B cell (primary cell): ENCODE results near the gene ASIC4. TPM values are rescaled to one million over a fixed set of nuclear protein-coding genes. Genes with fewer than 3 reads are reported as not detected.

ENCODE experiments used
- ATAC-seq: fragments of 200-7000 bp; cut with Tn5 transposase; one replicate; pipeline ENCODE4 v1.10.0; 2021; ENCODE audit warnings: low read depth, mild to moderate bottlenecking, moderate number of reproducible peaks, moderate library complexity
- CTCF ChIA-PET: fragments of 350-600 bp; sonication (Branson Sonifier 250); formaldehyde crosslinking; loops from one replicate; lab custom pipeline; 2021; ENCODE audit warnings: antibody characterized with exemption, inconsistent platforms; lab: Charles Lee
- POLR2A ChIA-PET: fragments of 350-600 bp; sonication (Branson Sonifier 250); formaldehyde crosslinking; loops from one replicate; lab custom pipeline; 2021; ENCODE audit warnings: antibody characterized with exemption; lab: Charles Lee
- DNase-seq: peaks from one replicate; pipeline ENCODE4 v3.0.0; 2013
- H2AFZ ChIP-seq: 2 replicates; pipeline ENCODE4 v1.6.1; 2012; ENCODE audit warnings: mild to moderate bottlenecking, low read depth, low read length; ENCODE audit not compliant: insufficient read depth, poor library complexity, severe bottlenecking
- H3K27ac ChIP-seq, 2 donors: 1 replicate in 1 of 2; 2 replicates in 1 of 2; pipeline ENCODE4 v1.5.1; 2012 to 2013; ENCODE audit warnings: low read length in 2 of 2, mild to moderate bottlenecking in 2 of 2, moderate library complexity in 1 of 2
- H3K27me3 ChIP-seq, 4 experiments: fragments of 200-600 bp in 1 of 4; sonication (generic) in 1 of 4; replicated peaks in 1 of 4; 1 replicate in 2 of 4; 2 replicates in 2 of 4; pipeline versions ENCODE4 v1.6.1 to v1.7.0; 2013 to 2016; ENCODE audit warnings: low read length in 3 of 4, mild to moderate bottlenecking in 2 of 4, mixed read lengths in 1 of 4, moderate library complexity in 1 of 4; ENCODE audit not compliant: insufficient read depth in 4 of 4, control insufficient read depth in 3 of 4; ENCODE audit errors: control extremely low read depth in 1 of 4
- H3K36me3 ChIP-seq, 2 experiments: replicated peaks in 1 of 2; 1 replicate in 1 of 2; 2 replicates in 1 of 2; pipeline versions ENCODE4 v1.6.1 to v1.7.1; 2013; ENCODE audit warnings: low read length in 1 of 2; ENCODE audit not compliant: insufficient read depth in 2 of 2, control insufficient read depth in 1 of 2; ENCODE audit errors: control extremely low read depth in 1 of 2, extremely low read depth in 1 of 2
- H3K4me1 ChIP-seq, 2 donors: fragments of 200-600 bp in 1 of 2; sonication (generic) in 1 of 2; 1 replicate in 1 of 2; 2 replicates in 1 of 2; pipeline versions ENCODE4 v1.5.1 to v1.6.1; 2013 to 2017; ENCODE audit warnings: low read length in 2 of 2; ENCODE audit not compliant: control insufficient read depth in 2 of 2, insufficient read depth in 2 of 2
- H3K4me2 ChIP-seq: replicated peaks from 2 replicates; pipeline ENCODE3; 2012; ENCODE audit warnings: mild to moderate bottlenecking, low read depth, low read length; ENCODE audit not compliant: poor library complexity, severe bottlenecking
- H3K4me3 ChIP-seq, 5 experiments: fragments of 200-600 bp in 1 of 5; sonication (generic) in 1 of 5; 1 replicate in 3 of 5; 2 replicates in 2 of 5; pipeline versions ENCODE4 v1.5.1 to v1.7.0; 2011 to 2016; ENCODE audit warnings: low read length in 4 of 5, mild to moderate bottlenecking in 4 of 5, low read depth in 2 of 5, control low read depth in 1 of 5, moderate library complexity in 1 of 5; ENCODE audit not compliant: insufficient read depth in 1 of 5; ENCODE audit errors: control extremely low read depth in 1 of 5, extremely low read depth in 1 of 5
- H3K79me2 ChIP-seq: fragments of 200-600 bp; sonication (generic); one replicate; pipeline ENCODE4 v1.6.0; 2016; ENCODE audit warnings: low read length; ENCODE audit not compliant: control insufficient read depth, insufficient read depth
- H3K9ac ChIP-seq: fragments of 200-600 bp; sonication (generic); 2 replicates; pipeline ENCODE4 v1.6.1; 2017; ENCODE audit warnings: mild to moderate bottlenecking, low read length, moderate library complexity
- H3K9me3 ChIP-seq, 3 donors: one replicate each; pipeline versions ENCODE4 v1.6.1 to v1.7.1; 2013; ENCODE audit warnings: low read length in 2 of 3; ENCODE audit not compliant: control insufficient read depth in 2 of 3, insufficient read depth in 1 of 3; ENCODE audit errors: control extremely low read depth in 1 of 3
- H4K20me1 ChIP-seq: 2 replicates; pipeline ENCODE4 v1.6.0; 2012; ENCODE audit warnings: mild to moderate bottlenecking, low read length; ENCODE audit not compliant: insufficient read depth, control insufficient read depth, poor library complexity, severe bottlenecking
- H3K27ac Mint-ChIP-seq: one replicate; pipeline ENCODE4 v1.8.0; 2021; ENCODE audit warnings: mixed read lengths
- H3K27me3 Mint-ChIP-seq: one replicate; pipeline ENCODE4 v1.8.0; 2021; ENCODE audit warnings: mixed read lengths
- H3K4me1 Mint-ChIP-seq: one replicate; pipeline ENCODE4 v1.8.0; 2021; ENCODE audit warnings: mixed read lengths
- H3K4me3 Mint-ChIP-seq: one replicate; pipeline ENCODE4 v1.8.0; 2021; ENCODE audit warnings: mixed read lengths
- H3K9me3 Mint-ChIP-seq: one replicate; pipeline ENCODE4 v1.8.0; 2022; ENCODE audit warnings: mixed read lengths; ENCODE audit not compliant: insufficient read depth
- EZH2 ChIP-seq: IDR thresholded peaks from 2 replicates; pipeline ENCODE4 v1.6.1; 2012; ENCODE audit warnings: borderline replicate concordance, low read depth, mild to moderate bottlenecking, moderate library complexity, low read length; ENCODE audit not compliant: insufficient read depth, poor library complexity, severe bottlenecking
- WGBS: methylation state at CpG from one replicate; pipeline ENCODE4 v1.1.5; 2013; ENCODE audit warnings: missing lambda C conversion rate; ENCODE audit not compliant: insufficient coverage; 5-methylcytosine and 5-hydroxymethylcytosine counted together
- intact Hi-C: fragments of 100-400 bp; cut with micrococcal nuclease; formaldehyde crosslinking; loops from one replicate; pipeline ENCODE4 v1.10.0; 2022
- polyA plus RNA-seq: library from polyadenylated mRNA; depleted of rRNA; stranded (reverse); fragments of >200 nt; gene quantifications from 2 replicates; pipeline ENCODE4 v1.2.3, GENCODE V29; 2012
- total RNA-seq, 2 donors: library from RNA; stranded (reverse); fragments of 120-200 nt in 1 of 2; gene quantifications; 1 replicate in 1 of 2; 2 replicates in 1 of 2; pipeline versions ENCODE4 v1.2.3 to v1.2.4, GENCODE V29; 2013 to 2022
- TF ChIP-seq, protein P1 (sequence below): fragments of 200-600 bp; IDR thresholded peaks from one replicate; pipeline ENCODE4 v1.8.0; 2022; ENCODE audit warnings: antibody characterized with exemption, mild to moderate bottlenecking

The ASIC4 gene
- total and polyA plus RNA-seq, 2 donors (not counting 1 experiment from before 2014, with no cell fraction given) = not detected

DNA sequence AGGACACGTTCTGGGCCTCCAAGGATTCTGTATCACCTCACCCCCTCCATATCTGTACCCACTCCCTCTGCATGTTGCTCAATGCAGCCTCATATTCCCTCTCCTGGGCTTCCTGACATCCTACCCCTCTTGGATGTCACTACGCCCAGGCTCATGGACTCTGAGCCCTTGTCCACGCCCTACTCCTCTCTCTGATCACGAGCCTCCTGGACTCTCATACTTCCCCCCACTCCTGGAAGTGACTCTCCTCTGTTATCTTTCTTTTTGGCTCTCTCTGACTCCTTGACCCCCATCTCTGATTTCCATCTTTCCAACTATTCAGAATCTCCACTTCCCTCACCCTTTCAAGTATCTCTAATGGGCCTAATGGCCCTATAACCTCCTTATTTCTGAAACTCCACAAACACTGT, 31.7 kb downstream of the ASIC4 start:
- no peak overlapping the region for H3K27ac Mint-ChIP-seq
- H3K4me1 Mint-ChIP-seq = peaks cover 26% of the 10 kb centered on the region
- Histone ChIP-seq H4K20me1 (no peaks in the 10 kb centered on the region), H3K4me1 (peaks cover 31% of the 10 kb centered on the region in 2 donors), H2AFZ (no peak overlapping the region), H3K4me3 (no peak overlapping the region), H3K4me2 (no peak overlapping the region), H3K36me3 (no peaks in the 10 kb centered on the region), H3K27ac (no peak overlapping the region), H3K79me2 (no peaks in the 10 kb centered on the region), H3K27me3 (peaks cover 0 to 83% (median 19%) of the 10 kb centered on the region in 4 experiments), H3K9me3 (peaks cover 0 to 34% (median 0%) of the 10 kb centered on the region in 3 donors), H3K9ac (no peak overlapping the region)
- WGBS = 63% methylated on average over 4 of the region's 4 CpGs
- no peaks in the 10 kb centered on the region for H3K9me3 Mint-ChIP-seq
- POLR2A ChIA-PET = no interaction called here
- no peak for TF ChIP-seq EZH2
- TF ChIP-seq, protein P1, sequence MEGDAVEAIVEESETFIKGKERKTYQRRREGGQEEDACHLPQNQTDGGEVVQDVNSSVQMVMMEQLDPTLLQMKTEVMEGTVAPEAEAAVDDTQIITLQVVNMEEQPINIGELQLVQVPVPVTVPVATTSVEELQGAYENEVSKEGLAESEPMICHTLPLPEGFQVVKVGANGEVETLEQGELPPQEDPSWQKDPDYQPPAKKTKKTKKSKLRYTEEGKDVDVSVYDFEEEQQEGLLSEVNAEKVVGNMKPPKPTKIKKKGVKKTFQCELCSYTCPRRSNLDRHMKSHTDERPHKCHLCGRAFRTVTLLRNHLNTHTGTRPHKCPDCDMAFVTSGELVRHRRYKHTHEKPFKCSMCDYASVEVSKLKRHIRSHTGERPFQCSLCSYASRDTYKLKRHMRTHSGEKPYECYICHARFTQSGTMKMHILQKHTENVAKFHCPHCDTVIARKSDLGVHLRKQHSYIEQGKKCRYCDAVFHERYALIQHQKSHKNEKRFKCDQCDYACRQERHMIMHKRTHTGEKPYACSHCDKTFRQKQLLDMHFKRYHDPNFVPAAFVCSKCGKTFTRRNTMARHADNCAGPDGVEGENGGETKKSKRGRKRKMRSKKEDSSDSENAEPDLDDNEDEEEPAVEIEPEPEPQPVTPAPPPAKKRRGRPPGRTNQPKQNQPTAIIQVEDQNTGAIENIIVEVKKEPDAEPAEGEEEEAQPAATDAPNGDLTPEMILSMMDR = no peak
- CTCF ChIA-PET = interaction anchor here (1.4 to 1.5 kb wide), 2 partner anchors 51 to 144 kb away, joined by 3 to 4 read pairs; partner anchors contain the start of gene STK11IP
- no peak for ATAC-seq
- H3K27me3 Mint-ChIP-seq = peaks cover 52% of the 10 kb centered on the region
- intact Hi-C loops = no loop called here
- H3K4me3 Mint-ChIP-seq = peak overlapping the region; percentile 0
- no peak for DNase-seq

DNA sequence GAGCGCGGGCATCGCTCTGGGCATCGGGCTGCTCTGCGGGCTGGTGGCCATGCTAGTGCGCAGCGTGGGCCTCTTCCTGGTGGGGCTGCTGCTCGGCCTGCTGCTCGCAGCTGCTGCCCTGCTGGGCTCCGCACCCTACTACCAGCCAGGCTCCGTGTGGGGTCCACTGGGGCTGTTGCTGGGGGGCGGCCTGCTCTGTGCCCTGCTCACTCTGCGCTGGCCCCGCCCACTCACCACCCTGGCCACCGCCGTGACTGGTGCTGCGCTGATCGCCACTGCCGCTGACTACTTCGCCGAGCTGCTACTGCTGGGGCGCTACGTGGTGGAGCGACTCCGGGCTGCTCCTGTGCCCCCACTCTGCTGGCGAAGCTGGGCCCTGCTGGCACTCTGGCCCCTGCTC, 33.3 kb downstream of the ASIC4 start:
- Histone ChIP-seq H3K9ac (no peak overlapping the region), H3K4me1 (peaks cover 30% of the 10 kb centered on the region in 2 donors), H3K27ac (no peak overlapping the region), H3K4me2 (no peak overlapping the region), H3K27me3 (peaks cover 0 to 84% (median 21%) of the 10 kb centered on the region in 4 experiments), H3K9me3 (peaks cover 0 to 37% (median 0%) of the 10 kb centered on the region in 3 donors), H3K79me2 (no peaks in the 10 kb centered on the region), H3K4me3 (no peak overlapping the region), H3K36me3 (no peaks in the 10 kb centered on the region), H2AFZ (no peak overlapping the region), H4K20me1 (no peaks in the 10 kb centered on the region)
- 96% methylated on average over 24 of the region's 26 CpGs for WGBS
- Mint-ChIP-seq H3K27me3 (peaks cover 54% of the 10 kb centered on the region), H3K4me3 (no peak overlapping the region), H3K4me1 (peaks cover 18% of the 10 kb centered on the region), H3K27ac (no peak overlapping the region), H3K9me3 (no peaks in the 10 kb centered on the region)
- ATAC-seq (no peak), DNase-seq (no peak)
- CTCF ChIA-PET = interaction anchor here (1.1 kb wide), 1 partner anchor 18 kb away, joined by 4 read pairs; no protein-coding TSS in a partner anchor
- intact Hi-C loops = no loop called here
- no peak for TF ChIP-seq EZH2
- TF ChIP-seq, protein P1 = no peak
- POLR2A ChIA-PET = no interaction called here
